ENCODE results near the gene CLRN3.

The CLRN3 gene

GRCh38 chr10:127877699-127878098 lies 15.0 kb downstream of the CLRN3 start:
- in situ Hi-C loops (cut with HindIII; ENCODE audit: low sequenced_read_pairs): loop anchor here (5.0 kb wide), 1 partner anchor 35 kb away; no protein-coding TSS in a partner anchor

DNA sequence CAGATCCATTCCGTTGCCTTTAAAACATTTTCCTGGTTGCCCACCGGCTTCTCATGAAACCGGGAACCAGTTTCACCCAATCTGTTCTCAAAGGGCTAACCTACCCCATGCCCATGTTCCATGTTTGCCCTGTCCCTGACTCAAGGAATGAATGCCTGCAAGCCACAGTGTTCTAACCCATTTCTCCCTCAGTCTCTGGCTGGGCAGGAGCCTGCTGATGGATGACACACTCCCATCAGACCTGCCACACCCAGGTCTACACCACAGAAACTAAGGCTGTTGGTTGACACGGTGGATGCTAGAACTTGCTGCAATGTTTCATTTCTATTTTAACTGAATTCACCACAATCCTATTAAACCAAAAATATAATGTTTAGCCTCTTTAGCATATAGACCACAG lies 15.6 kb downstream of the CLRN3 start:
- in situ Hi-C loops (cut with HindIII; ENCODE audit: low sequenced_read_pairs): loop anchor here (5.0 kb wide), 1 partner anchor 35 kb away; no protein-coding TSS in a partner anchor

GRCh38 chr10:127875916-127876315 lies 16.8 kb downstream of the CLRN3 start:
- in situ Hi-C loops (cut with HindIII; ENCODE audit: low sequenced_read_pairs): loop anchor here (5.0 kb wide), 1 partner anchor 36 kb away; no protein-coding TSS in a partner anchor

DNA sequence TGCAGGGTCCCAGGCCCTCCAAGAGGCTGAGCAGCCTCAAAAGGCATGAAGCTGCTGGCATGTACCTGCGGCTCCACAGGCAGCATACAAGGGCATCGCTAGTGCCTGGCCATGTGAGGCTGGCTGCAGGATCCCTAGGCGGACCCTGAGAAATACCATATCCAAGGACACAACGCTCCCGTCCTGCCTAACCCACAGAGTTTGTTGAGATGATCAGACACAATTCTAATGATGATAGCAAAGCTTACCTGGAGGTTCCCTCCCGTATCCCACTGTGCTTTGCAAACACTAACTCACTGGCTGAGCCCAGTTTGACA lies 17.3 kb downstream of the CLRN3 start:
- in situ Hi-C loops (cut with HindIII; ENCODE audit: low sequenced_read_pairs): loop anchor here (5.0 kb wide), 1 partner anchor 37 kb away; no protein-coding TSS in a partner anchor

DNA sequence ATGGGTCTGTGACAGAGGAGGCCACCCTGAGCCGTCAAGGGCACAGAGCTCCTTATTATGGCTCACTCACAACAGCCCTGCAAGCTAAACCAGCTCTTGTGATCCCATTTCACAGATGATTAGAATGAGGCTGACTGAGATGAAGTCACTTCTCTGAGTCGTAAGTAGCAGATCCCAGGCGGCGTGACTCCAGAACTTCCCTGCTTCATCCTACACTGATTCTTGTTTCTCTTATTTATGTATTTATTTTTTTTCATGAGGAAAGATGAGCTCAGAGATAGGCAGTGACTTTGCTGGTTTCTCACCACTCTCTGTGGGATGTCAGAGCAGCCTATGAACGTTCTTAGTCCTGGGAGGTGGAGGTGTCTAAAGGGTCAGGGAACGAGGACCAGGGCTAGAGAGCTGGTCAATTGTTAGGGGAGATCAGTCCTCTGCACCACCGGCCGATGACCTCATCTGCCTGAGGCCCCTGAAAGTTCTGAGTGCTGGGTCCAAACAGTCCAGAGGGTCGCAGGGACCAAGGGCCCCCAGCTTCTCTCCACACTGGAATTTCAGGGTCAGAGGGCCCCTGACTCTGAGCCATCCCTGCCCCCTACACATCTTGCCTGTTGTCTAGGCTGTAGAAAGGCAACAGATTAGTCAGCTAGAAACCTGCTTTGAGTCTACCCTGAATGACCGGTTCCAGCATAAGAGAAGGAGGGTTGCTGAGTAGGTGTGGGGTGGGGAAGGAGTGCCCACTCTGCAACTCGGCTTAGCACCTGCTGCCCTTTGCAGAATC lies 17.9 kb downstream of the CLRN3 start:
- in situ Hi-C loops (cut with HindIII; ENCODE audit: low sequenced_read_pairs): loop anchor here (5.0 kb wide), 1 partner anchor 37 kb away; no protein-coding TSS in a partner anchor

DNA sequence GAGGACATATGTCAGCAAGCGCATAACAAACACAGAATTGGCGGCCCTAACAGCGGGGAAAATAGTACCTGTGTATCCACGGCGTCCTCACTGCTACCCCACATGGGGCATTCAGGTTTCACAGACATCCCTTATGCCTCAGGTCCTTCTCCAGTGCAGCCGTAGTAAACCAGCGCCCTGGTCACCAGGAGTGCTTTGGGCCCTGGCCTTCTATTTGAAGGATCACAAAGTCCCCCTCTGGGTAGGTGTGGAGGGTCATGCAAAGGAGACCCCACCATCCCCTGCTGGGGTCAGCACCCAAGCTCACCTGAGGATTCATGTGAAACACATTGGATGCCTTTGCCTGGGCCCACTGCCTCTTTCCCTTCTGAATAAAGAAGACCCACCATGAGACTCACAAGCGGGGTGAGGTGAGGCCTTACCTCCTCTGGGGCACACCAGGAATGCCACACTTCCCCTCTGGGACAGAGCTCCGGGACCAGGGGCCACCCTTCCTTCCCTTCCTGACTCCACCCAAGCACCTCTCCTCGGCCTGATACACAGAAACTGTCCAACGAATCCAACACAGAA lies 18.8 kb downstream of the CLRN3 start:
- in situ Hi-C loops (cut with HindIII; ENCODE audit: low sequenced_read_pairs): no loop called here

DNA sequence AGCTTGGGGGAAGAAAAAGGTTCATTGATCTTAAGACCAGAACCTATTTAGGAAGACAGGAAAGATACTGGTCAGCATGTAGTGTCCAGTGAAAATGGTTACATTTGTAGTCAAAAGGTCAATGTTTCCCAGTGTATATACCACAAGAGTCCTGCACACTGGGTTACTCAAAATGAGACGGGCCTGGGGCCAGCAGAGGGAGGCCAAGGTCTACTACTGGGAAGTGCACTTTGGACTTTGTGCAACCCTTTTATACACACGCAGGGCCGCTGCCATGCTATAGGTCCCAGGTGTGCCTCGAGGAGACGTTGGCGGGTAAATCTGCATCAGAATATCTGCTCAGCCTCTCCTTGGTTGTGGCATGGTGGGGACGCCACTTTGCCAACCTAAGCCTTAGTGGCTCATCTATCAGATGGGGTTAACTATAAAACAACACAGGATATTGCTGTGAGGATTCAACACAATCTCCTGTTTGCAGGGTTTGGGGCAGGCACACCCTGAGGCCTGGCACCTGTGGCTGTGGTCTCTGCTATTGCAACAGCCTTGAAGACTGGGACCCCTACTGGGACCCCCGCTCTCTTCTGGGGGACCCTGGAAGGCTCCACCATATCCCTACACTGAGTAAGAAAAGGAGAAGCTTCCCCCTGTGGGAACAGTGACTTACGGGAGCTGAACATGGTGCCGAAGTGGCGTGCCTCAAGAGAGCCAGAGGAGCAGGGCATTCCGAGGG lies 19.7 kb downstream of the CLRN3 start:
- in situ Hi-C loops (cut with HindIII; ENCODE audit: low sequenced_read_pairs): no loop called here

DNA sequence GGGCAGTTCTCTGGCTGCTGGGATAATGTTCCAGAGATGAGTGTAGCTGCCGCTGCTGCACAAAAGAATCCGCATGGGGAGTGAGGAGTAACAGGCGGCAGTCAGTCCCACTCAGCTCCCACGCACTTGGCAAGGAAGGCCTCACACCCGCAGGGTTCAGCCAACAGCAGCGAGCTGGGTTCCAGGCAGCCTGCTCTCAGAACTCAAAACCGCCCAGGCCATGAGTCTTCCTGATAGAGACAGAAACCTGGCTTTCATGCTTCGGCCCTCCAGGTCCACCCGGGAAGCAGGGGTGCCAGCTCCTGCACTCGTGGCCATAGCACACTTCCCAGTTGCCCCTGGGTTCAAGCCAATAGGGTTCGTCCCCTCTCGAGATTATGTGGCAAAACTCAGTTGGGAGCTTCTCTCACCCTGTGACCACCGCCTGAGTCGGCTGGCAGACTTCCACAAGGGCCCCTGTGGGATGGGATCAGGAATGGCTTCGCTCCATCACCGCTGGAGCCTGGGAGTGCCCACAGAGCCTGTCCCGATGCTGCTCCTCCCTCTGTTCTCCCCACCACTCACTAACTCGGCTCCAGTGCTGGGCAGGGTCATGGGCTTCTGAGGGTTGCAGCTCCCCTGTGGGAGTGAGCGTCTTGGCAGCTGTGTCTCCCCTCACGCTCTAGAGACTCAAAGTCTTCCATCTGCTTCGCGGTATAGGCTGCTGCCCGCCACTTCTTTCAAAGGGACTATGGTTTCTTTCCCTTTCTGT lies 20.6 kb downstream of the CLRN3 start:
- in situ Hi-C loops (cut with HindIII; ENCODE audit: low sequenced_read_pairs): no loop called here

DNA sequence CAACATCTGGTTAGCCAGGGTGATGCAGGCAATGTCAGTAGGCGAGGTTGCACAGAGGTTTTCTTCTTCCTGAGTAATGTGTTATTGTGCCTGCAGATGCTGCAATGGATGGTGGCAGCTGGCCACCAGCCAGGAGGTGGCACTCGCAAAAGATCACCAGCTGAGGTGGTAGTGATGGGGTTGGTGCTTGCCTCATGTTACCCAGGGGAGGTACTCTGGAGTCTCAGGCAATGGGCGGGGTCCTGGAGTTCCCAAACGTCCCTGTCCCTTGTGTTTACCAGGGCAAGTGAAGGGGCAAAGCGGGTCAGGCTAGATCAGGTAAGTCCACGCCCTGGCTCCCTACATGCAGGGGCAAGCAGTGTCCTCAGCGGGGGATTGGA lies 21.1 kb downstream of the CLRN3 start:
- in situ Hi-C loops (cut with HindIII; ENCODE audit: low sequenced_read_pairs): no loop called here

- in situ Hi-C loops (cut with HindIII; ENCODE audit: low sequenced_read_pairs): no loop called here
Observed at GRCh38 chr10:127869329-127869728, 23.4 kb downstream of the CLRN3 start.

- in situ Hi-C loops (cut with HindIII; ENCODE audit: low sequenced_read_pairs): no loop called here
Observed at GRCh38 chr10:127867805-127868204, 24.9 kb downstream of the CLRN3 start.

DNA sequence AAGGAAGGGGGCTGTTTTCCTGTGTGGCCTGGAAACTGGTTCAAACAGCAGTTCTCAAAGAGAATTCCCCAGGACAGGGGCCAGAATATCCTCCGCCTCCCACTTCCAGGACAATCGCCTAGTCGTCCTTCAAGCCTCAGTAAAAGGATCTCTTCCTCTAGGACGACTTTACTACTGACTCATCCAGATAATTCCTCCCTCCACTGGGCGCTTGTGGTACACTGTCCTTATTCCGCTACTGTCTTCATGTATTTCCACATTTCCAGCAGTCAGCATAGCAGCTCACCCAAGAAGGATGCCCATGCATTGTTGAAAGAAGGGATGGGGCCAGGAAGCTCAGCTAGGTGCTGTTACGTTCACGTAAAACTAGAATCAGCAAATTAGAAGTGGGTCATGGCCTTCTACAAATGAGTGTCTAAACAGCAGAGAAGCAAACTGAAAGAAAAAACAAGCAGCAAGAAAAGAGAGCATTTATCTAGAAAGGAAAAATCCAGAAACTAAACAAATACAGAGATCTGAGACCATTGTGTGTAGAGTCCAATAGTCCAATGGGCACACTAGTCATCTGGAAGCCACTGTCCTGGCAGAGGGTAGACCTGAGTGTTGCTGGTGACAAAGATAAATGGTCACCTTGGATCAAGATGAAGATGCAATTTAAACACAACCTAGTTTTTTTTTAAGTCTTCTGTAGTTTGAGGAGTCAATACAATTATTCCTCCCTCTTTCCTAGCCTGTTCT lies 26.3 kb downstream of the CLRN3 start:
- in situ Hi-C loops (cut with HindIII; ENCODE audit: low sequenced_read_pairs): no loop called here

DNA sequence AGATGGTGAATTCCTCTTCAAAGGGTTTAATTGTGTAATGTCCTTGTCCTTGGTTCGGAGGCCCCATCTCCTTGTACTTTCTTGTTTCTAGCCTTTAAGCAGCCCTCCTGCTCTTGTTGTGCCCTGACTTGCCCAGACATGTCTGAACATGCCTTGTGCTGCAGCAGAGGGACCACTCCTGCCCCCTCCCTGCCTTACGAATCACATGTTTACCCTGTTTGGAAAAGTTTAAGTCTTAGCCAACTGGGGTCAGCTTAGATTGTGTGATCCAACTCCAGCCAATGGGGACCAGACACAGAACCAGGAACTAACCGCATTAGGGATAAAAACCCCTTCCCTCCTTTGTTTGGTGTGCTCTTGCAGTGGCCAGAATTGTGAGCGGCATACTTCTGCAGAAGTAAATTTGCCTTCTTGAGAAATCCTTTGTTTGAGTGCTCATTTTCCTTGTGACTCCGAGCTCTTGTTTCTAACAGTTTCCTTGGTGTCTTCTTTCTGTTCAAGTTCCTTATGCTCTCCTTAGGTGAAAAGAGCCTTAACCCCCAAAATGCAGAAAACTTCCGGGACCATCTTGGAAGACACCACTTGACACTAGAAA lies 29.4 kb downstream of the CLRN3 start:
- in situ Hi-C loops (cut with HindIII; ENCODE audit: low sequenced_read_pairs): no loop called here

DNA sequence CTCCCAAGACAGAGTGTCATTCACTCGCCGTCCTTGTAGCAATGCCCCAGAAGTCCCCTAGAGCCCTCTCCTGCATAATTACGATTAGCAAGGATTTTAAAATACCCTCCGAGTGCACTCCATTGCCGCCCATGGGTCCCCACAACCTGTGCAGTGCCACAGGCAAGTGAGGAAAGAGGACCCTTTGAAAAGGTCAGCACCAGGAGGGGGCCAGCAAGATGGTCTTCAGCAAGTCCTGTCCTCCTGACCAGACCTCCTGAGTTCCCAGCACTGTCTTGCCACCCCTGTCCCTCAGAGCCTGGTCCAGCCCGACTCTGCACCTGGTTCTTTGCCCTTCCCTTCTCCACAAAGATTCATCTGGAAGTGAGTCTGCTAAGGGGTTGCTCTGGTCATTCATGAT lies 32.1 kb downstream of the CLRN3 start:
- in situ Hi-C loops (cut with HindIII; ENCODE audit: low sequenced_read_pairs): no loop called here

- in situ Hi-C loops (cut with HindIII; ENCODE audit: low sequenced_read_pairs): no loop called here
Observed at GRCh38 chr10:127855976-127856375, 36.8 kb downstream of the CLRN3 start.

DNA sequence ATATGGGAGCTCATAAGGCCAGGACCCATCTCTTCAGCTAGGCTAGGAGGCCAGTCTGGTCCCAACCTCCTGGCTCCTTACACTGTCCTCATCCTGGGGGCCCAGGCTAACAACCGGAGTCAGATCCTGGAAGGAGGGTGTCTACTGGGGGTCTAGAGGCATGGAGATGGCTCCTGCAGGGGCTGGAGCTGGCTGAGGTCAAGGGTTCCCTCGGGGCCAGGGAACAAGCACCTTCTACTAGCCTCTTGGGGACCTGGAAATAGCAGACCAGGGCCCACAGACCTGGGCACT lies 37.2 kb downstream of the CLRN3 start:
- in situ Hi-C loops (cut with HindIII; ENCODE audit: low sequenced_read_pairs): no loop called here

DNA sequence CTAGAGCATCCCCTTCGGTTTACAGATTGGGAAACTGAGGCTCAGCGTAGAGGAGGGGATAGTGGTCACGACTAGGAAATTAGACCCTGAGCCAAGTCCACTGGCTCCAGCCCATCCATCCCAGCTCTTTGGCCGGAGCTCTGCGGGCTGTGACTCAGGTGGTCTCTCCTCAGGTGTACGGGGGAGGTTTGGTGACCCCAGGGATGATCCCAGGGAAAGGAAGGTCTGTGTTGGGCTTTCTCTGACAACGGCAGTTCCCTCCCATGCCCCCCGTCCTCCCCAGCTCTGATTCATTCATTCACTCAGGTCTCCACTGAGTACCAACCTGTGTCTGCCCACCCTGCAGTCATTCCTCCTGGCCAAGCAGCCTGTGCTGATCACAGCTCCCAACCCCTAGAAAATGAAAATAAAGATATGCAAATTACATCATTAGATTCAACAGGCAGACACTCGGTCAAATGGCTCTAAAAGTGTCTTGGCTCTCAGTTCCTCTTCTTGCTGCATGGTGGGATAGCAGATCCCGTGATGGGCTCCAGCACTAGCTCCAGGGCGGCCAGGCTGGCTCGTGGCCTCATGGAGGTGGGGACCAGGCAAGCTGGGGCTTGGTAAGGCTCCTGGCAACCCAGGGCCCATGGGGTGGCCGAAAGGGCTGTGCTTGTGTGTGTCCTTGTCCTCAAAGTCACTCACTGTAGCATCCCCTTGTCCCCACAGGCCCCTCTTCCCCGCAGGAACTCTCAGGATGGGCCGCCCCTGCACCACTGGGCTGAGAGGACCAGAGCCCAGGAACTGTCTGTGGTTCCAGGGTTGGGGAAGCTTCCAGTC lies 37.8 kb downstream of the CLRN3 start:
- in situ Hi-C loops (cut with HindIII; ENCODE audit: low sequenced_read_pairs): no loop called here

GRCh38 chr10:127853868-127854768 lies 38.6 kb downstream of the CLRN3 start:
- in situ Hi-C loops (cut with HindIII; ENCODE audit: low sequenced_read_pairs): no loop called here

Data from endothelial cell of hepatic sinusoid (primary cell).